Psoas muscle (tissue), 8 donors: ENCODE measurements around the gene AQR. TPM values are rescaled to one million over a fixed set of nuclear protein-coding genes. Genes with fewer than 3 reads are reported as not detected.

Experiments used
- ATAC-seq, 4 donors: fragments of 200-7000 bp; cut with Tn5 transposase; one replicate each; pipeline ENCODE4 v1.9.1; 2020; ENCODE audit warnings: moderate library complexity in 3 of 4, mild to moderate bottlenecking in 2 of 4
- DNase-seq, 2 donors: peaks; one replicate each; pipeline ENCODE4 v3.0.0-alpha.2; 2020
- H3K27ac ChIP-seq: fragments of 200-600 bp; one replicate; pipeline ENCODE4 v1.8.0; 2022
- H3K27me3 ChIP-seq, 3 donors: fragments of 200-600 bp in 1 of 3; one replicate each; pipeline versions ENCODE4 v1.6.1 to v1.8.0; 2013 to 2022; ENCODE audit warnings: low read length in 2 of 3, mild to moderate bottlenecking in 2 of 3, moderate library complexity in 1 of 3; ENCODE audit not compliant: insufficient read depth in 3 of 3
- H3K36me3 ChIP-seq, 2 donors: fragments of 200-600 bp in 1 of 2; one replicate each; pipeline versions ENCODE4 v1.6.1 to v1.8.0; 2013 to 2022; ENCODE audit warnings: low read depth in 1 of 2, mild to moderate bottlenecking in 1 of 2, moderate library complexity in 1 of 2; ENCODE audit not compliant: insufficient read depth in 1 of 2
- H3K4me1 ChIP-seq: fragments of 200-600 bp; one replicate; pipeline ENCODE4 v1.8.0; 2022
- H3K4me3 ChIP-seq: fragments of 200-600 bp; one replicate; pipeline ENCODE4 v1.8.0; 2022; ENCODE audit warnings: mild to moderate bottlenecking
- H3K9me3 ChIP-seq: fragments of 200-600 bp; one replicate; pipeline ENCODE4 v1.8.0; 2022
- WGBS, 3 donors: extraction: QIAGEN DNeasy Blood & Tissue Kit; methylation state at CpG; one replicate each; pipeline versions ENCODE4 v1.1.6 to v1.1.7; 2013; 5-methylcytosine and 5-hydroxymethylcytosine counted together
- intact Hi-C, 2 donors: fragments of 100-400 bp; cut with DNase I; formaldehyde crosslinking; loops; one replicate each; pipeline versions ENCODE4 v1.11.0 to v1.14.2; 2022
- polyA plus RNA-seq, 3 donors: library from polyadenylated mRNA; stranded (reverse); fragments of 200-250 nt; gene quantifications; one replicate each; pipeline ENCODE4 v1.2.3, GENCODE V29; 2013
- total RNA-seq, 4 donors: library from RNA; stranded (reverse); fragmentation: NEBNext Ultra II Directional in 2 of 4; extraction: Animal tissue kit (Norgen Biotek cat#: 25700) in 2 of 4; gene quantifications; one replicate each; pipeline versions ENCODE4 v1.2.1 to v1.2.4, GENCODE V29; 2021 to 2023
- TF ChIP-seq, protein P1 (sequence below): fragments of 200-600 bp; IDR thresholded peaks from one replicate; pipeline ENCODE4 v1.8.0; 2022; ENCODE audit warnings: antibody characterized with exemption
- donor health status: healthy with polysubstance abuse.
- donor health status: DM: no; HTN: no; CAD: no; lungs with moderate emphysema.
- donor health status: Bipolar disorder and iron deficiency.
- donor health status: healthy.
- donor health status: DM: yes; HTN: yes; CAD: no.
- donor health status: DM: no; HTN: no; CAD: no.
- donor health status: DM: no; HTN: no; CAD: no.
- donor health status: DM: yes; HTN: yes; CAD: no.

The AQR gene
- total and polyA plus RNA-seq, 7 donors = 3.4 to 12.2 (median 8.4) TPM

DNA sequence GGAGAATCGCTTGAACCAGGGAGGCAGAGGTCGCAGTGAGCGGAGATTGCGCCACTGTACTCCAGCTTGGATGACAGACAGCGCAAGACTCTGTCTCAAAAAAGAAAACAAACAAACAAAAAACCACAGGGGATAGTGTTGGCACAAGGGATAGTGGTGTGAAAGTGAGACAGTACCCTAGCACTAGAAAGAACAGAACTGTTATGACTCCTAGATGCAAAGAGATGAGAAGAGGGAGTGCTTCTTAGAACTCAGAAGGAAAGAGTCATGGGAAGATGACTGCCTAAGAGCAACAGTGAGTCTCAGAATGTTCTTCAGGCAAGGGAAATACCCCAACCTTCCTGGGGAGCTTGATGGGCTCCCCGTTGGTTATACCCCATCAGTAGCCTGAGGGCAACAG, 36.4 kb upstream of the AQR start:
- H3K4me1 ChIP-seq = no peaks in the 10 kb centered on the region
- no peak overlapping the region for H3K4me3 ChIP-seq
- WGBS, 3 donors = 90 to 91% (median 90%) methylated on average over 6 of the region's 6 CpGs
- no peak for DNase-seq
- H3K9me3 ChIP-seq = no peaks in the 10 kb centered on the region
- TF ChIP-seq, protein P1, sequence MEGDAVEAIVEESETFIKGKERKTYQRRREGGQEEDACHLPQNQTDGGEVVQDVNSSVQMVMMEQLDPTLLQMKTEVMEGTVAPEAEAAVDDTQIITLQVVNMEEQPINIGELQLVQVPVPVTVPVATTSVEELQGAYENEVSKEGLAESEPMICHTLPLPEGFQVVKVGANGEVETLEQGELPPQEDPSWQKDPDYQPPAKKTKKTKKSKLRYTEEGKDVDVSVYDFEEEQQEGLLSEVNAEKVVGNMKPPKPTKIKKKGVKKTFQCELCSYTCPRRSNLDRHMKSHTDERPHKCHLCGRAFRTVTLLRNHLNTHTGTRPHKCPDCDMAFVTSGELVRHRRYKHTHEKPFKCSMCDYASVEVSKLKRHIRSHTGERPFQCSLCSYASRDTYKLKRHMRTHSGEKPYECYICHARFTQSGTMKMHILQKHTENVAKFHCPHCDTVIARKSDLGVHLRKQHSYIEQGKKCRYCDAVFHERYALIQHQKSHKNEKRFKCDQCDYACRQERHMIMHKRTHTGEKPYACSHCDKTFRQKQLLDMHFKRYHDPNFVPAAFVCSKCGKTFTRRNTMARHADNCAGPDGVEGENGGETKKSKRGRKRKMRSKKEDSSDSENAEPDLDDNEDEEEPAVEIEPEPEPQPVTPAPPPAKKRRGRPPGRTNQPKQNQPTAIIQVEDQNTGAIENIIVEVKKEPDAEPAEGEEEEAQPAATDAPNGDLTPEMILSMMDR = no peak
- no peaks in the 10 kb centered on the region for H3K36me3 ChIP-seq
- no peak for ATAC-seq
- no peak overlapping the region for H3K27ac ChIP-seq
- intact Hi-C loops = no loop called here
- H3K27me3 ChIP-seq = no peaks in the 10 kb centered on the region

DNA sequence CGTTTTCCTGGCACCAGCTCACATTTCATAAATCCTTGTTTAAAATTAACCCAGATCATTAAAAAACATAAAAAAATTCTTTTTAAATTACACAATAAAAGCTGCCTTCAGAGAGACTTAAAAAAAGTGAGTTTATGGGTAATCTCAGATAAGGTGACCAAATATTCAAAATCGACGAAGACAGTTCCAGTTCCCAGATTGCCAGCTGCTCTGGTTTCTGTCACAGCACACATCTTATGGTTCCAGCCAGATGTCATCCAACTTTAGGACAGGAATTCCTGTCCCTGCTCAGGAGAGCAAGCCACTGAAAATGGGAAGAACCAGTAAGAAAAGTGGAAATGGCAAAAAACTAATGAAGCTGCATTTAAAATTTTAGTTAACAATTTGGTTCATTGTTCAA, 34.4 kb upstream of the AQR start:
- Histone ChIP-seq H3K4me3 (no peak overlapping the region), H3K36me3 (no peaks in the 10 kb centered on the region), H3K27me3 (no peaks in the 10 kb centered on the region), H3K9me3 (no peaks in the 10 kb centered on the region), H3K27ac (no peak overlapping the region), H3K4me1 (no peaks in the 10 kb centered on the region)
- DNase-seq (no peak), ATAC-seq (no peak)
- WGBS, 3 donors = 62 to 64% (median 63%) methylated on average over 3 of the region's 3 CpGs
- intact Hi-C loops = no loop called here
- TF ChIP-seq, protein P1 = no peak

DNA sequence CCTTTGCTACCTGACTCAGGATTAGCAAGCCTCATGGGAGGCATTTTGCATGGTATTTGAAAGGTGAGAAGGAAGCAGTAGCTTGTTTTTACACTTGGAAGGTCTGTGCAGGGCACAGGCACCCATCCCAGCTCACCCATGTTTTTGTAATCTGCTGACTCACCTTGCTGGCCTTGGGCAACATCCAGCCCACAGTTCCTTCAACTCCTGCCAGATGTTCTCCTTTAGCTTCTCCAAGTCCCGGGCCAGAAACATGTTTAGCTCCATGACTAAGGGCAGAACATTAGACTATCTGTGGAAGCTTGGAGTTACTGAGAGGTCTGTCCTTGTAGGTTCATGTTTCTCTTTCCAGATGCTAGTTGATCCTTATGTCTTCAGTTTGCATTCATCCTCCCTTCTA, 31.0 kb upstream of the AQR start:
- peak; percentile 89 to 99 (median 94) for ATAC-seq
- WGBS, 3 donors = 15 to 25% (median 20%) methylated on average over 1 of the region's 1 CpG
- TF ChIP-seq, protein P1 = no peak
- intact Hi-C loops = no loop called here
- Histone ChIP-seq H3K36me3 (no peaks in the 10 kb centered on the region), H3K27me3 (peaks cover 0 to 3% (median 0%) of the 10 kb centered on the region in 3 donors), H3K9me3 (no peaks in the 10 kb centered on the region), H3K4me1 (no peaks in the 10 kb centered on the region), H3K4me3 (no peak overlapping the region), H3K27ac (no peak overlapping the region)
- peak in 1 of 2 donors; percentile 32 for DNase-seq

DNA sequence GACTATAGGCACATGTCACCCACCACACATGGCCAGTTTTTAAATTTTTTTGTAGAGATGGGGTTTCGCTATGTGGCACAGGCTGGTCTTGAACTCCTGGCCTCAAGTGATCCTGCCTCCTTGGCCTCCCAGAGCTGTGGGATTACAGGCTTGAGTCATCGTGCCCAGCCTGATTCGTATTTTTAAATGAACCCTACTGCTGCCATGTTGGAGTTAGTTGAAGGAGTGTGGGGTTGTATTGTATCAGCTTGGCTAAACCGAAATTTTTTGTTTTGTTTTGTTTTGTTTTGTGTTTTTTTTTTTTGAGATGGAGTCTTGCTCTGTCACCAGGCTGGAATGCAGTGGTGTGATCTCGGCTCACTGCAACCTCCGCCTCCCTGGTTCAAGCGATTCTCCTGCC, 30.4 kb upstream of the AQR start:
- 83 to 92% (median 92%) methylated on average over 7 of the region's 7 CpGs for WGBS, 3 donors

DNA sequence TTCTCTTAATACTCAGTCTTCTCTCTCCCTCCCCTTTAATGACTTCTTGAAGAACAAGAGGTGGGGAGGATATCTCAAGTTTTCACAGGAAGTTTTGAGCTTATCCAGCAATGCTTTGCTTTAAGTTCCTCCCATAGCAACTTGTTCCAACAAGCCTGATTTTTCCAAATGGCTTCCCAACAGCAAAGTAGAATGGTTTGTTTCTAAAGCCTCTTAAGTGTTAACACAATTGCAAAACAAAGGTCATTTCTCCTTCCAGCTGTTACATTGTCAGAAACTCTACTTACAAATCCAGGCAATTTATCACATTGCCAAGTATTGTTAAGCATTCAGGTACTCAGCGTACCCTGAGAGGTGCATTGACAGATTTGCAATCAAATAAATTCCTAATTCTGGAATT, 25.4 kb upstream of the AQR start:
- WGBS, 3 donors = 73 to 84% (median 75%) methylated on average over 1 of the region's 1 CpG
- Histone ChIP-seq H3K27ac (no peak overlapping the region), H3K36me3 (no peaks in the 10 kb centered on the region), H3K27me3 (peaks cover 4 to 15% (median 5%) of the 10 kb centered on the region in 3 donors), H3K4me3 (no peak overlapping the region), H3K9me3 (no peaks in the 10 kb centered on the region), H3K4me1 (no peaks in the 10 kb centered on the region)
- intact Hi-C loops = no loop called here
- no peak for ATAC-seq
- TF ChIP-seq, protein P1 = no peak
- no peak for DNase-seq

More for the DNA sequence above, 30.4 kb upstream of the AQR start:
- Histone ChIP-seq H3K36me3 (no peaks in the 10 kb centered on the region), H3K27ac (no peak overlapping the region), H3K4me3 (no peak overlapping the region), H3K4me1 (no peaks in the 10 kb centered on the region), H3K27me3 (peaks cover 0 to 8% (median 0%) of the 10 kb centered on the region in 3 donors), H3K9me3 (no peaks in the 10 kb centered on the region)
- intact Hi-C loops = no loop called here
- TF ChIP-seq, protein P1 = no peak
- peak in 1 of 4 donors; percentile 5 for ATAC-seq
- DNase-seq = no peak
